Mucosa of descending colon (tissue), 3 donors: ENCODE results near the gene AOPEP. TPM values are rescaled to one million over a fixed set of nuclear protein-coding genes. Genes with fewer than 3 reads are reported as not detected.

ENCODE experiments used
- ATAC-seq: fragments of 200-7000 bp; cut with Tn5 transposase; one replicate; pipeline ENCODE4 v1.9.1; 2020; ENCODE audit warnings: mild to moderate bottlenecking, moderate library complexity
- DNase-seq, 3 donors: peaks; one replicate each; pipeline ENCODE4 v3.0.0-alpha.2; 2020
- H3K36me3 ChIP-seq: fragments of 200-600 bp; one replicate; pipeline ENCODE4 v1.8.0; 2021; ENCODE audit warnings: low read depth, mild to moderate bottlenecking
- H3K4me1 ChIP-seq: fragments of 200-600 bp; one replicate; pipeline ENCODE4 v1.8.0; 2021; ENCODE audit warnings: low read depth, mild to moderate bottlenecking
- H3K4me3 ChIP-seq: fragments of 200-600 bp; one replicate; pipeline ENCODE4 v1.8.0; 2021; ENCODE audit warnings: mild to moderate bottlenecking
- H3K9me3 ChIP-seq: fragments of 200-600 bp; one replicate; pipeline ENCODE4 v1.8.0; 2021; ENCODE audit warnings: mild to moderate bottlenecking
- intact Hi-C, 2 donors: fragments of 100-400 bp; cut with DNase I in 1 of 2; cut with micrococcal nuclease in 1 of 2; formaldehyde crosslinking; loops; one replicate each; pipeline versions ENCODE4 v1.11.0 to v1.11.1; 2022; cut with DNase I, micrococcal nuclease
- total RNA-seq, 3 donors: library from RNA; stranded (reverse); fragmentation: NEBNext Ultra II Directional in 2 of 3; extraction: Animal tissue kit (Norgen Biotek cat#: 25700) in 2 of 3; gene quantifications; one replicate each; pipeline versions ENCODE4 v1.2.1 to v1.2.4, GENCODE V29; 2021 to 2023
- TF ChIP-seq, protein P1 (sequence below): fragments of 200-600 bp; IDR thresholded peaks from one replicate; pipeline ENCODE4 v1.8.0; 2022; ENCODE audit warnings: antibody characterized with exemption, mild to moderate bottlenecking
- donor health status: DM: no; HTN: no; CAD: no; lungs with moderate emphysema.
- donor health status: DM: no; HTN: no; CAD: no.
- donor health status: DM: no; HTN: yes; CAD: no.

Gene AOPEP
- total RNA-seq, 3 donors from 2014 or later, result 47.5 to 102 (median 57.8) TPM

DNA sequence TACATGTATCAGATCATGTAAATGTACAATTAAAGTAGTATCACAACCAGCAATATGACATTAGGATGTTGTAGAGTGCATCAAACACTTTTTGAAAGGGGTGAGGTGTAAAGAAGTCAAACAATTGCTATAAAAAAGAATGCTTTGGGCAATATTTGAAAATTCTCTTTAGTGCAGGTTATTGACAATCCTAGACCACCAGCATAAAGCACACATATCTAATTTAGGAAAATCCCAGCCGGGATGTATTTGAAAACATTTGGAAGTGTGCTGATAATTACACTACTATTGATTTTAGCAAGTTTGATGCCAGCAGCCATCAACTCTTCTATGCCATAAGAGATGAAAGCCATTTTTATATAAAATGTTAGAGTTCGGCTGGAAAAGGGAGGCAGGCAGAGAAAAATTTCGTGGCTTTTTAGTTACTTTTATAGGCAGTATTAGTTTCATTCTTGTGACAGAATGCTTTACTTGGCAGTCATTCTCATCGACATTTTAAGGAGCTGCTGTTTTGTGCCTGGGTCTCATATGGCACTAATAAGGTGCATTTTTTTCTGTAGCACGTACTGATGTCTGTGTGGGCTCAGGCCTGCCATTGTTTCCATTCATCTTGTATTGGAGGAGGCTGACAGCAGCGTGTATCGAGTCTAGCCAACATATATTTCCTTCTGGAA is 285.7 kb downstream of the AOPEP start:
- TF ChIP-seq, protein P1, sequence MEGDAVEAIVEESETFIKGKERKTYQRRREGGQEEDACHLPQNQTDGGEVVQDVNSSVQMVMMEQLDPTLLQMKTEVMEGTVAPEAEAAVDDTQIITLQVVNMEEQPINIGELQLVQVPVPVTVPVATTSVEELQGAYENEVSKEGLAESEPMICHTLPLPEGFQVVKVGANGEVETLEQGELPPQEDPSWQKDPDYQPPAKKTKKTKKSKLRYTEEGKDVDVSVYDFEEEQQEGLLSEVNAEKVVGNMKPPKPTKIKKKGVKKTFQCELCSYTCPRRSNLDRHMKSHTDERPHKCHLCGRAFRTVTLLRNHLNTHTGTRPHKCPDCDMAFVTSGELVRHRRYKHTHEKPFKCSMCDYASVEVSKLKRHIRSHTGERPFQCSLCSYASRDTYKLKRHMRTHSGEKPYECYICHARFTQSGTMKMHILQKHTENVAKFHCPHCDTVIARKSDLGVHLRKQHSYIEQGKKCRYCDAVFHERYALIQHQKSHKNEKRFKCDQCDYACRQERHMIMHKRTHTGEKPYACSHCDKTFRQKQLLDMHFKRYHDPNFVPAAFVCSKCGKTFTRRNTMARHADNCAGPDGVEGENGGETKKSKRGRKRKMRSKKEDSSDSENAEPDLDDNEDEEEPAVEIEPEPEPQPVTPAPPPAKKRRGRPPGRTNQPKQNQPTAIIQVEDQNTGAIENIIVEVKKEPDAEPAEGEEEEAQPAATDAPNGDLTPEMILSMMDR, result no peak
- ATAC-seq (no peak), DNase-seq (no peak)
- no peaks in the 10 kb centered on the region for H3K4me1 ChIP-seq
- H3K9me3 ChIP-seq, result no peaks in the 10 kb centered on the region
- H3K4me3 ChIP-seq, result no peak overlapping the region
- H3K36me3 ChIP-seq, result no peaks in the 10 kb centered on the region
- intact Hi-C loops, result no loop called here

DNA sequence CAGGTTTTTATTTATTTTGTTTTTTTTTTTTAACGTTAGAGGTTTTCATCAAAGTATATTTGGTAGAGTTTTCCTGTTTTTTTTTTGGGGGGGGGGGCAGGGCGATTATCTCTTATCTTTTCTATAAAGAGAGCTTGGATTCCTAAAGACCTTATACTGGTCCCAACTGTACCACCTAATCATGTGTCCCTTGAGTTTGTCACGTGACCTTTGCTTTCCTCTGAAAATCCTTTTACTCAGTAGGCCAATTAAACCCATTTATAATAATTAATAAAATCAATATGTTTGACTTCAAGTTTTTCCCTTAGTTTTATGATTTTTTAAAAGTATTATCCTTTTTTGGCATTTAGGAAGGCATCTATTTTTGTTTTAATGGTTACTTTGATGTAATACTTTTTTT is 286.4 kb downstream of the AOPEP start:
- Histone ChIP-seq H3K4me1 (no peaks in the 10 kb centered on the region), H3K4me3 (no peak overlapping the region), H3K36me3 (no peaks in the 10 kb centered on the region), H3K9me3 (no peaks in the 10 kb centered on the region)
- TF ChIP-seq, protein P1, result no peak
- intact Hi-C loops, result no loop called here
- DNase-seq (no peak), ATAC-seq (no peak)

DNA sequence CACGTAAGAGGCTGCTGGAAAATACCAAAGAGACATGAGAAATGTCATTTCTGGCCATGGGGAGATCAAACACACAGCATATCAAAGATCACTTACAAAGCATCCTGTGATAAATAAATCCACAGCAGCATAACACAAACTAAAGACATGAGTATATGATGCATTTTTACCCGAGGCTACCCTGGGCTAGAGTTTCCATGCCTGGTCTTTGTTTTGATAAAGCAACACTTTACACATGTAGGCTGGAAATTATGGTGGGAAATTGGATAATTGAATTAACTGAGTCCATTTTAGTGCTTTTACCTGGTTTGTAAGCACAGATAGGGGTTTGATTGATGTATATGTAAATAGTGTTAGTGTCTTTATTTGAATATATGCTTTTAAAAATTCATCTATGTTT is 288.4 kb downstream of the AOPEP start:
- no peak for ATAC-seq
- Histone ChIP-seq H3K4me3 (no peak overlapping the region), H3K9me3 (no peaks in the 10 kb centered on the region), H3K36me3 (no peaks in the 10 kb centered on the region), H3K4me1 (no peaks in the 10 kb centered on the region)
- intact Hi-C loops, result no loop called here
- TF ChIP-seq, protein P1, result no peak
- DNase-seq, result no peak

DNA sequence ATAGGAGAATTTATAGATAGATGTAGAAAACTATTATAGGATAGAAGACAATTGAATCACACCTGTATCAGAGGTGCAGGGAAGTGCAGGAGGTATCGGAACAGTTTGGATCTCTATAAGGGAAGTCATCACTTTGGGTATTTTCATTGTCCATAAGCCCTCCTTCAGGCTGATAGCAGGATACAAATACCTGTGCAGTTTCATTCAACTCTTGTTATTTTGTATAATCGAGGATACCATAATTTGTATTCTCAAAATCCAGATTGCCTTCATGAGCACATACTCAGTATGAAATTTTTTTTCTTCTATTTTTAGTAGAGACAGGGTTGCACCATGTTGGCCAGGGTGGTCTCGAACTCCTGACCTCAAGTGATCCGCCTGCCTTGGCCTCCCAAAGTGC is 289.1 kb downstream of the AOPEP start:
- intact Hi-C loops, result no loop called here
- no peaks in the 10 kb centered on the region for H3K36me3 ChIP-seq
- DNase-seq, result no peak

DNA sequence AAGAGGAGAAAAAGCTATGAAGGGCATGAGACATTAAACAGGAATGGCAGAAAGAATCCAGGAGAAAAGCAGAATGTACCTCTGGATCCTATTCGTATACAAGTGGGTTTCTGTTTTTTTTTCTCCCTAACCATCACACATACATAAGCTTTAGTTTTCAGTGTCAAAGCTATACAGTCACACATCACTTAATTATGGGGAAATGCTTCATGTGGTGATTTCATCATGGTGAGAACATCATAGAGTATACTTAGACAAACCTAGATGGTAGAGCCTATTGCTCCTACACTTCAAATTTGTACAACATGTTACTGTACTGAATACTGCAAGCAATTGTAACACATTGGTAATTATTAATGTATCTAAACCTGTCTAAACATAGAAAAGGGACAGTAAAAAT is 290.6 kb downstream of the AOPEP start:
- no peak for DNase-seq
- Histone ChIP-seq H3K36me3 (no peaks in the 10 kb centered on the region), H3K4me3 (no peak overlapping the region), H3K4me1 (no peaks in the 10 kb centered on the region), H3K9me3 (no peaks in the 10 kb centered on the region)
- intact Hi-C loops, result no loop called here
- TF ChIP-seq, protein P1, result no peak
- ATAC-seq, result no peak

More for the DNA sequence above, 289.1 kb downstream of the AOPEP start:
- Histone ChIP-seq H3K9me3 (no peaks in the 10 kb centered on the region), H3K4me3 (no peak overlapping the region), H3K4me1 (no peaks in the 10 kb centered on the region)
- TF ChIP-seq, protein P1, result no peak
- no peak for ATAC-seq

DNA sequence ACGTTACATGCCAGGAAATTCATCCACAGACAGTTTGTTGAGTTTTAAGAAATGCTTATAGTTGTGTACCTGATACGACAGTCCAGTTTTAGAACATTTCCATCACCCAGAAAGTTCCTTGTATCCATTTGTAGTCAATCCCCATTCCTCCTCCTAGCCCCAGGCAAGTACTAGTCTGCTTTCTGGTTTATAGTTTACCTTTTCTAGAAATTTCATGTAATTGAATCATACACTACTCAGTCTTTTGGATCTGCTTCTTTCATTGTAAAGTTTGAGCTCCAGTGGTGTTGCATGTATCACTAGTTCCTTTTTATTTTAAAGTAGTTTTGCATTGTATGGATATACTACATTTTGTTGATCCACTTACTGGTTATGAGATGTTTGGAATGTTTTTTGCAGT is 291.2 kb downstream of the AOPEP start:
- DNase-seq, result no peak
- Histone ChIP-seq H3K9me3 (no peaks in the 10 kb centered on the region), H3K4me3 (no peak overlapping the region), H3K36me3 (no peaks in the 10 kb centered on the region), H3K4me1 (no peaks in the 10 kb centered on the region)
- TF ChIP-seq, protein P1, result no peak
- intact Hi-C loops, result no loop called here
- no peak for ATAC-seq
